ENCODE data around the gene GP5. TPM values are rescaled to one million over a fixed set of nuclear protein-coding genes. Genes with fewer than 3 reads are reported as not detected.

Gene GP5
- not detected for polyA plus RNA-seq (2012; ENCODE audit: insufficient read depth, insufficient read length, low read depth)

- TF ChIP-seq CTCF (IDR thresholded peaks at IDR 0.05; ENCODE audit: low read depth, low read length), result no peak
- H3K9me3 ChIP-seq, result no peaks in the 10 kb centered on the region
- no peaks in the 10 kb centered on the region for H3K4me1 ChIP-seq
- peaks cover 3% of the 10 kb centered on the region; the same call in 1 of the 2 replicates for H3K36me3 ChIP-seq
- no peaks in the 10 kb centered on the region for H3K27me3 ChIP-seq
- peak within 1 kb of the TSS; percentile 40 for H3K4me3 ChIP-seq (ENCODE audit: low read depth, low read length)
- DNase-seq, result no peak
These were observed at the start of gene GP5 for GRCh38 chr3:194399166-194399565. Gene GP5, minus strand, starts transcription at chr3:194399266. Its CDS starts 984 bp downstream, at chr3:194398282.

GRCh38 chr3:194447657-194448056 is 48.6 kb upstream of the GP5 start:
- no peak for DNase-seq
- Histone ChIP-seq H3K4me1 (no peaks in the 10 kb centered on the region), H3K36me3 (peaks cover 51% of the 10 kb centered on the region), H3K27me3 (no peaks in the 10 kb centered on the region), H3K9me3 (no peaks in the 10 kb centered on the region), H3K4me3 (ENCODE audit: low read depth, low read length) (no peak overlapping the region)
- no peak for TF ChIP-seq CTCF (IDR thresholded peaks at IDR 0.05; ENCODE audit: low read depth, low read length)

GRCh38 chr3:194447161-194447560 is 48.1 kb upstream of the GP5 start:
- H3K36me3 ChIP-seq, result peaks cover 50% of the 10 kb centered on the region
- no peak for DNase-seq

GRCh38 chr3:194446754-194447153 is 47.7 kb upstream of the GP5 start:
- Histone ChIP-seq H3K4me1 (no peaks in the 10 kb centered on the region), H3K4me3 (ENCODE audit: low read depth, low read length) (no peak overlapping the region), H3K9me3 (no peaks in the 10 kb centered on the region), H3K27me3 (no peaks in the 10 kb centered on the region), H3K36me3 (peaks cover 46% of the 10 kb centered on the region)
- no peak for TF ChIP-seq CTCF (IDR thresholded peaks at IDR 0.05; ENCODE audit: low read depth, low read length)
- DNase-seq, result no peak

More at GRCh38 chr3:194447161-194447560, 48.1 kb upstream of the GP5 start:
- Histone ChIP-seq H3K9me3 (no peaks in the 10 kb centered on the region), H3K4me1 (no peaks in the 10 kb centered on the region), H3K4me3 (ENCODE audit: low read depth, low read length) (no peak overlapping the region), H3K27me3 (no peaks in the 10 kb centered on the region)
- no peak for TF ChIP-seq CTCF (IDR thresholded peaks at IDR 0.05; ENCODE audit: low read depth, low read length)

GRCh38 chr3:194446172-194446571 is 47.1 kb upstream of the GP5 start:
- Histone ChIP-seq H3K27me3 (no peaks in the 10 kb centered on the region), H3K36me3 (peaks cover 42% of the 10 kb centered on the region), H3K4me3 (ENCODE audit: low read depth, low read length) (no peak overlapping the region), H3K9me3 (no peaks in the 10 kb centered on the region), H3K4me1 (no peaks in the 10 kb centered on the region)
- no peak for TF ChIP-seq CTCF (IDR thresholded peaks at IDR 0.05; ENCODE audit: low read depth, low read length)
- no peak for DNase-seq

GRCh38 chr3:194443901-194444300 is 44.8 kb upstream of the GP5 start:
- peaks cover 43% of the 10 kb centered on the region for H3K36me3 ChIP-seq
- no peak overlapping the region for H3K4me3 ChIP-seq (ENCODE audit: low read depth, low read length)
- no peaks in the 10 kb centered on the region for H3K4me1 ChIP-seq
- no peak for TF ChIP-seq CTCF (IDR thresholded peaks at IDR 0.05; ENCODE audit: low read depth, low read length)
- no peaks in the 10 kb centered on the region for H3K9me3 ChIP-seq
- DNase-seq, result no peak
- no peaks in the 10 kb centered on the region for H3K27me3 ChIP-seq

All from BE2C (cell line).